Liver (tissue), 3 donors: ENCODE data around the gene NSUN5.
"Not testable (repeated sequence)": the region's sequence is repeated elsewhere in the genome, so short reads cannot be mapped to it uniquely, and the experiment has no call there.

ENCODE experiments used
- EGR1 ChIP-seq, 2 donors: IDR thresholded peaks; 2 replicates each; pipeline ENCODE4 v1.6.1; 2016 to 2018; ENCODE audit warnings: antibody characterized with exemption in 2 of 2, low read depth in 2 of 2
- FOXA1 ChIP-seq: IDR thresholded peaks from 2 replicates; pipeline ENCODE4 v1.6.1; 2016; ENCODE audit warnings: antibody characterized with exemption
- GABPA ChIP-seq, 2 donors: IDR thresholded peaks in 1 of 2; conservative IDR thresholded peaks in 1 of 2; 2 replicates each; pipeline ENCODE4 v1.6.1; 2016; ENCODE audit warnings: antibody characterized with exemption in 2 of 2, mild to moderate bottlenecking in 1 of 2, moderate library complexity in 1 of 2
- JUND ChIP-seq, 2 donors: IDR thresholded peaks; 2 replicates each; pipeline ENCODE4 v1.6.1; 2016; ENCODE audit warnings: antibody characterized with exemption in 2 of 2
- TAF1 ChIP-seq: conservative IDR thresholded peaks from 2 replicates; pipeline ENCODE4 v1.6.1; 2016; ENCODE audit warnings: antibody characterized with exemption, mild to moderate bottlenecking
- YY1 ChIP-seq: IDR thresholded peaks from 2 replicates; pipeline ENCODE4 v1.6.1; 2016; ENCODE audit warnings: antibody characterized with exemption, mild to moderate bottlenecking
- TF ChIP-seq, protein P1 (sequence below): fragments of 150-350 bp; IDR thresholded peaks from 2 replicates; pipeline ENCODE4 v1.5.1; 2017; ENCODE audit warnings: improper control_type of control experiment, low read depth, low read length; ENCODE audit not compliant: missing input control
- TF ChIP-seq, protein P2 (sequence below): IDR thresholded peaks from 2 replicates; pipeline ENCODE4 v1.6.1; 2016; ENCODE audit warnings: antibody characterized with exemption, mild to moderate bottlenecking
- TF ChIP-seq, protein P3 (sequence below): IDR thresholded peaks from 2 replicates; pipeline ENCODE4 v1.6.1; 2016; ENCODE audit warnings: antibody characterized with exemption
- donor health status: healthy.
- donor health status: healthy.

DNA sequence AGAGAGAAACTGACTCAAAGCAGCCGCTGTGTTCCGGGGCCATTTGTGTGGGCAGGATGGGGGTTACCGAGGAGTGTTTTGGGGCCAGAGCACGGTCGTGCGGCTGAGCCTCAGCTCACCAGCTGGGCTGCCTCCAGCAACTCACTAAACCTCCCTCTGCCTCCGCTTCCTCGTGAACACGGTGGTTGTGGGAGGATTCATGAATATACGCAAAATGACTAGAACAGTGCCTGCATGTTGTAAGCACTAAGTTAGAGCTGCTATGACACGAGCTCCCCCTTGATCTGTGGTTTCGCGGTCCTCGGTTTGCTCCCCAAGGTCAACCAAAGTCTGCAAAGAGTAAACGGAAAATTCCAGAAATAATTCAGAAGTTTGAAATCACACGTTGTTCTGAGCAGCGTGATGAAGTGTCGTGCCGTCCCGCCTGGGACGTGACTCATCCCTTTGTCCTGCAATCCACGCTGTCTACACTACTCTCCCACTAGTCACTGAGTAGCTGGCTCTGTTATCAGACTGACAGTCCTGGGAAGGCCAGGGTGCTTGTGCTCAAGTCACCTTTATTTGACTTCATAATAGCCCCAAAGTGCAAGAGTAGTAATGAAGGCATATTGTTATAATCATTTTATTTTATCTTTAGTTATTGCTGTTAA, 41.8 kb downstream of the NSUN5 start:
- TF ChIP-seq, protein P1, sequence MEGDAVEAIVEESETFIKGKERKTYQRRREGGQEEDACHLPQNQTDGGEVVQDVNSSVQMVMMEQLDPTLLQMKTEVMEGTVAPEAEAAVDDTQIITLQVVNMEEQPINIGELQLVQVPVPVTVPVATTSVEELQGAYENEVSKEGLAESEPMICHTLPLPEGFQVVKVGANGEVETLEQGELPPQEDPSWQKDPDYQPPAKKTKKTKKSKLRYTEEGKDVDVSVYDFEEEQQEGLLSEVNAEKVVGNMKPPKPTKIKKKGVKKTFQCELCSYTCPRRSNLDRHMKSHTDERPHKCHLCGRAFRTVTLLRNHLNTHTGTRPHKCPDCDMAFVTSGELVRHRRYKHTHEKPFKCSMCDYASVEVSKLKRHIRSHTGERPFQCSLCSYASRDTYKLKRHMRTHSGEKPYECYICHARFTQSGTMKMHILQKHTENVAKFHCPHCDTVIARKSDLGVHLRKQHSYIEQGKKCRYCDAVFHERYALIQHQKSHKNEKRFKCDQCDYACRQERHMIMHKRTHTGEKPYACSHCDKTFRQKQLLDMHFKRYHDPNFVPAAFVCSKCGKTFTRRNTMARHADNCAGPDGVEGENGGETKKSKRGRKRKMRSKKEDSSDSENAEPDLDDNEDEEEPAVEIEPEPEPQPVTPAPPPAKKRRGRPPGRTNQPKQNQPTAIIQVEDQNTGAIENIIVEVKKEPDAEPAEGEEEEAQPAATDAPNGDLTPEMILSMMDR = not testable (repeated sequence)
- not testable (repeated sequence) for TF ChIP-seq TAF1; EGR1 (IDR thresholded peaks at IDR 0.05; ENCODE audit: low read depth in 2 of 2); FOXA1; JUND (IDR thresholded peaks at IDR 0.05); GABPA (IDR thresholded peaks at IDR 0.05 in 1 of 2, conservative IDR thresholded peaks at IDR 0.05 in 1 of 2); YY1
- TF ChIP-seq, protein P2, sequence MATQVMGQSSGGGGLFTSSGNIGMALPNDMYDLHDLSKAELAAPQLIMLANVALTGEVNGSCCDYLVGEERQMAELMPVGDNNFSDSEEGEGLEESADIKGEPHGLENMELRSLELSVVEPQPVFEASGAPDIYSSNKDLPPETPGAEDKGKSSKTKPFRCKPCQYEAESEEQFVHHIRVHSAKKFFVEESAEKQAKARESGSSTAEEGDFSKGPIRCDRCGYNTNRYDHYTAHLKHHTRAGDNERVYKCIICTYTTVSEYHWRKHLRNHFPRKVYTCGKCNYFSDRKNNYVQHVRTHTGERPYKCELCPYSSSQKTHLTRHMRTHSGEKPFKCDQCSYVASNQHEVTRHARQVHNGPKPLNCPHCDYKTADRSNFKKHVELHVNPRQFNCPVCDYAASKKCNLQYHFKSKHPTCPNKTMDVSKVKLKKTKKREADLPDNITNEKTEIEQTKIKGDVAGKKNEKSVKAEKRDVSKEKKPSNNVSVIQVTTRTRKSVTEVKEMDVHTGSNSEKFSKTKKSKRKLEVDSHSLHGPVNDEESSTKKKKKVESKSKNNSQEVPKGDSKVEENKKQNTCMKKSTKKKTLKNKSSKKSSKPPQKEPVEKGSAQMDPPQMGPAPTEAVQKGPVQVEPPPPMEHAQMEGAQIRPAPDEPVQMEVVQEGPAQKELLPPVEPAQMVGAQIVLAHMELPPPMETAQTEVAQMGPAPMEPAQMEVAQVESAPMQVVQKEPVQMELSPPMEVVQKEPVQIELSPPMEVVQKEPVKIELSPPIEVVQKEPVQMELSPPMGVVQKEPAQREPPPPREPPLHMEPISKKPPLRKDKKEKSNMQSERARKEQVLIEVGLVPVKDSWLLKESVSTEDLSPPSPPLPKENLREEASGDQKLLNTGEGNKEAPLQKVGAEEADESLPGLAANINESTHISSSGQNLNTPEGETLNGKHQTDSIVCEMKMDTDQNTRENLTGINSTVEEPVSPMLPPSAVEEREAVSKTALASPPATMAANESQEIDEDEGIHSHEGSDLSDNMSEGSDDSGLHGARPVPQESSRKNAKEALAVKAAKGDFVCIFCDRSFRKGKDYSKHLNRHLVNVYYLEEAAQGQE = not testable (repeated sequence)
- TF ChIP-seq, protein P3, sequence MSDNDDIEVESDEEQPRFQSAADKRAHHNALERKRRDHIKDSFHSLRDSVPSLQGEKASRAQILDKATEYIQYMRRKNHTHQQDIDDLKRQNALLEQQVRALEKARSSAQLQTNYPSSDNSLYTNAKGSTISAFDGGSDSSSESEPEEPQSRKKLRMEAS = not testable (repeated sequence)
